A549 (cell line): ENCODE measurements around the gene TCTA.

Experiments used
- CTCF ChIP-seq: fragments of >200 bp; sonication (Bioruptor Twin); formaldehyde crosslinking; IDR thresholded peaks from 3 replicates; pipeline ENCODE4 v1.5.1; 2016
- EP300 ChIP-seq, 2 experiments: fragments of >200 bp; sonication (Bioruptor Twin); formaldehyde crosslinking; IDR thresholded peaks; 2 replicates in 1 of 2; 3 replicates in 1 of 2; pipeline ENCODE4 v1.6.1; 2016 to 2017
- MAFK ChIP-seq: fragments of 450-650 bp; IDR thresholded peaks from 2 replicates; pipeline ENCODE4 v1.6.1; 2014; ENCODE audit not compliant: partially characterized antibody
- RAD21 ChIP-seq, 2 experiments: fragments of >200 bp in 1 of 2; sonication (Bioruptor Twin) in 1 of 2; formaldehyde crosslinking in 1 of 2; IDR thresholded peaks in 1 of 2; conservative IDR thresholded peaks in 1 of 2; 2 replicates in 1 of 2; 3 replicates in 1 of 2; pipeline ENCODE4 v1.6.1; 2012 to 2018; ENCODE audit warnings: inconsistent platforms in 1 of 2
- ZC3H11A ChIP-seq: fragments of 450-650 bp; IDR thresholded peaks from 2 replicates; pipeline ENCODE4 v1.6.1; 2014; ENCODE audit warnings: antibody characterized with exemption, mild to moderate bottlenecking

GRCh38 chr3:49415931-49416601 is 3.8 kb downstream of the TCTA start:
- TF ChIP-seq ZC3H11A = no peak
- TF ChIP-seq CTCF = no peak
- no peak for TF ChIP-seq EP300 (IDR thresholded peaks at IDR 0.05)
- TF ChIP-seq MAFK = no peak
- no peak for TF ChIP-seq RAD21 (conservative IDR thresholded peaks at IDR 0.05 in 1 of 2, IDR thresholded peaks at IDR 0.05 in 1 of 2)
